ENCODE measurements around the gene ASB3. TPM values are rescaled to one million over a fixed set of nuclear protein-coding genes. Genes with fewer than 3 reads are reported as not detected.

The ASB3 gene
- total and polyA plus RNA-seq, 12 donors: 10.1 to 51.3 (median 21.4) TPM

GRCh38 chr2:53697686-53698085 lies 89.1 kb downstream of the ASB3 start:
- H3K27me3 ChIP-seq: no peaks in the 10 kb centered on the region
- no peak for DNase-seq
- no peak overlapping the region for H3K4me3 ChIP-seq
- H3K36me3 ChIP-seq (replicated peaks in 1 of 2): peaks cover 0 to 2% of the 10 kb centered on the region in 2 donors
- TF ChIP-seq CTCF (IDR thresholded peaks at IDR 0.05) (no peak), POLR2A (IDR thresholded peaks at IDR 0.05) (no peak)
- H3K9me3 ChIP-seq (replicated peaks in 1 of 3): no peaks in the 10 kb centered on the region
- intact Hi-C loops (cut with DNase I): no loop called here
- WGBS, 4 donors: 96 to 100% (median 100%) methylated on average over 1 of the region's 1 CpG; no CpG with 5 or more reads in 1 of the 4 donors
- H3K4me1 ChIP-seq (replicated peaks in 1 of 2): no peaks in the 10 kb centered on the region
- no peak overlapping the region for H3K27ac ChIP-seq

GRCh38 chr2:53697092-53697491 lies 89.7 kb downstream of the ASB3 start:
- Histone ChIP-seq H3K27ac (no peak overlapping the region), H3K36me3 (replicated peaks in 1 of 2) (peaks cover 0 to 2% of the 10 kb centered on the region in 2 donors), H3K9me3 (replicated peaks in 1 of 3) (no peaks in the 10 kb centered on the region), H3K4me3 (no peak overlapping the region), H3K4me1 (replicated peaks in 1 of 2) (no peaks in the 10 kb centered on the region), H3K27me3 (no peaks in the 10 kb centered on the region)
- DNase-seq: no peak
- intact Hi-C loops (cut with DNase I): no loop called here
- TF ChIP-seq CTCF (IDR thresholded peaks at IDR 0.05) (no peak), POLR2A (IDR thresholded peaks at IDR 0.05) (no peak)
- 86 to 95% (median 91%) methylated on average over 4 of the region's 4 CpGs for WGBS, 4 donors

- no peak for DNase-seq
- TF ChIP-seq POLR2A (IDR thresholded peaks at IDR 0.05) (no peak), CTCF (IDR thresholded peaks at IDR 0.05) (no peak)
- Histone ChIP-seq H3K4me1 (replicated peaks in 1 of 2) (no peaks in the 10 kb centered on the region), H3K27ac (no peak overlapping the region), H3K9me3 (replicated peaks in 1 of 3) (no peaks in the 10 kb centered on the region), H3K27me3 (no peaks in the 10 kb centered on the region), H3K36me3 (replicated peaks in 1 of 2) (peaks cover 0 to 2% of the 10 kb centered on the region in 2 donors), H3K4me3 (no peak overlapping the region)
- WGBS, 4 donors: 86 to 96% (median 94%) methylated on average over 4 of the region's 4 CpGs
- intact Hi-C loops (cut with DNase I): no loop called here
Measured at GRCh38 chr2:53695575-53695974, 91.2 kb downstream of the ASB3 start.

GRCh38 chr2:53694096-53694771 lies 92.5 kb downstream of the ASB3 start:
- no peaks in the 10 kb centered on the region for H3K27me3 ChIP-seq

More at GRCh38 chr2:53694096-53694771, 92.5 kb downstream of the ASB3 start:
- Histone ChIP-seq H3K36me3 (replicated peaks in 1 of 2) (peaks cover 0 to 2% of the 10 kb centered on the region in 2 donors), H3K4me3 (no peak overlapping the region), H3K9me3 (replicated peaks in 1 of 3) (no peaks in the 10 kb centered on the region), H3K4me1 (replicated peaks in 1 of 2) (no peaks in the 10 kb centered on the region), H3K27ac (no peak overlapping the region)
- no peak for DNase-seq
- TF ChIP-seq CTCF (IDR thresholded peaks at IDR 0.05) (no peak), POLR2A (IDR thresholded peaks at IDR 0.05) (no peak)
- intact Hi-C loops (cut with DNase I): no loop called here
- WGBS, 4 donors: 86 to 94% (median 92%) methylated on average over 3 of the region's 3 CpGs

Measured in adrenal gland (tissue), 12 donors.